HL-60 (cell line): ENCODE measurements around the gene ICAM5.
A peak's percentile ranks its signal among the peaks of the same experiment; 100 is the strongest.

Source experiments
- DNase-seq, 2 experiments: peaks; one replicate each; pipeline ENCODE4 v3.0.0-alpha.2; 2010 to 2020; ENCODE audit warnings: low read depth in 1 of 2, low spot score in 1 of 2
- H3K27ac ChIP-seq: fragments of 250-450 bp; sonication (Bioruptor Pico); replicated peaks from 2 replicates; pipeline ENCODE4 v1.5.1; 2020; ENCODE audit warnings: mild to moderate bottlenecking, moderate library complexity
- H3K27me3 ChIP-seq: fragments of 250-450 bp; sonication (Bioruptor Pico); 2 replicates; pipeline ENCODE4 v1.5.1; 2021; ENCODE audit warnings: mild to moderate bottlenecking, moderate library complexity; ENCODE audit not compliant: insufficient read depth, poor library complexity, severe bottlenecking
- H3K4me3 ChIP-seq: replicated peaks from 2 replicates; pipeline ENCODE4 v1.5.1; 2011; ENCODE audit warnings: mild to moderate bottlenecking, control low read depth, low read length; ENCODE audit not compliant: insufficient read depth
- GABPA ChIP-seq: IDR thresholded peaks from 2 replicates; pipeline ENCODE4 v1.6.1; 2012; ENCODE audit warnings: low read depth
- POLR2AphosphoS5 ChIP-seq: IDR thresholded peaks from 2 replicates; pipeline ENCODE4 v1.6.1; 2012; ENCODE audit warnings: low read depth
- SPI1 ChIP-seq: IDR thresholded peaks from 2 replicates; pipeline ENCODE4 v1.6.1; 2012; ENCODE audit warnings: low read depth, mild to moderate bottlenecking, borderline replicate concordance
- TF ChIP-seq, protein P1 (sequence below): IDR thresholded peaks from one replicate; pipeline ENCODE4 v1.5.1; 2011; ENCODE audit warnings: low read length, control low read depth, inconsistent platforms; ENCODE audit not compliant: insufficient read depth
- TF ChIP-seq, protein P2 (sequence below): IDR thresholded peaks from 2 replicates; pipeline ENCODE4 v1.6.1; 2012; ENCODE audit warnings: low read depth; ENCODE audit not compliant: insufficient replicate concordance

ICAM5 gene

DNA sequence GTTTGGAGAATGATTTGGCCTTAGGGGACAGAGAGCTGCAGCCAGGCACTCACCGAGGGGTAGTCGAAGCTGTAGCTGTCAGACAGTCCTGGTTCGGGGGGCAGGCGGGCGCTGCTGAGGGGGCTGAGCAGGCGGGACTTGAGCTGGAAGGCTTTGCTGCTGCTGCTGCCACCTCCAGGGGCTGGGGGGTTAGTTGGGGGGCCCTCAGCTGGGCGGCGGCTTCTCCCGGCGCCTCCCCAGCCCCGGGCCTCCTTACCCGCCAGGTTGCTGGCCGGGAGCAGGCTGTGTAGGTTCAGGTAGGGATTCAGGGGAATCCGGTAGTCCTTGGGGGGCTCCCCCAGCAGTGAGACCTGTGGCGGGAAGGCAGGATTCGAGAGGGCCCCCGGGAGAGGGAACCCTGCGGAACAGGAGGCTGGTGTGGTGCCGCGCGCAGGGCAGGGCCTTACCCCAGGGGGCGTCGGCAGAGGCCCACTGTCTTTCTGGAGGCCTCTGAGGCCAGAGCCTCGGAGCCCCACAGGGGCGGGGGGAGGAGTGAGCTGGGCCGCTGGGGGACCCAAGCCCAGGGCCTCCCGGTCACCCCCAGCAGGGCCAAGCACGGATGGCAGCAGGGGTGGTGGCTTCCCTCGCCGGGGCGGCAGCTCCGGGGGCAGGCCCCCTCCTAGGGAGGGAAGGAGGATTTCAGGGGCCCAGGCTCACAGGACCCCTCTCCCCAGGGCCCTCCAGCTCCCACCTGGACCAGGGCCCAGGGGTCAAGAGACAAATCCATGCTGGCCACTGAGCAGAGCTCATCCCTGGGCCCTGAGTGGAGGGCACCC is 31.1 kb downstream of the ICAM5 start:
- TF ChIP-seq SPI1 = no peak
- TF ChIP-seq, protein P1, sequence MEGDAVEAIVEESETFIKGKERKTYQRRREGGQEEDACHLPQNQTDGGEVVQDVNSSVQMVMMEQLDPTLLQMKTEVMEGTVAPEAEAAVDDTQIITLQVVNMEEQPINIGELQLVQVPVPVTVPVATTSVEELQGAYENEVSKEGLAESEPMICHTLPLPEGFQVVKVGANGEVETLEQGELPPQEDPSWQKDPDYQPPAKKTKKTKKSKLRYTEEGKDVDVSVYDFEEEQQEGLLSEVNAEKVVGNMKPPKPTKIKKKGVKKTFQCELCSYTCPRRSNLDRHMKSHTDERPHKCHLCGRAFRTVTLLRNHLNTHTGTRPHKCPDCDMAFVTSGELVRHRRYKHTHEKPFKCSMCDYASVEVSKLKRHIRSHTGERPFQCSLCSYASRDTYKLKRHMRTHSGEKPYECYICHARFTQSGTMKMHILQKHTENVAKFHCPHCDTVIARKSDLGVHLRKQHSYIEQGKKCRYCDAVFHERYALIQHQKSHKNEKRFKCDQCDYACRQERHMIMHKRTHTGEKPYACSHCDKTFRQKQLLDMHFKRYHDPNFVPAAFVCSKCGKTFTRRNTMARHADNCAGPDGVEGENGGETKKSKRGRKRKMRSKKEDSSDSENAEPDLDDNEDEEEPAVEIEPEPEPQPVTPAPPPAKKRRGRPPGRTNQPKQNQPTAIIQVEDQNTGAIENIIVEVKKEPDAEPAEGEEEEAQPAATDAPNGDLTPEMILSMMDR = no peak
- TF ChIP-seq, protein P2, sequence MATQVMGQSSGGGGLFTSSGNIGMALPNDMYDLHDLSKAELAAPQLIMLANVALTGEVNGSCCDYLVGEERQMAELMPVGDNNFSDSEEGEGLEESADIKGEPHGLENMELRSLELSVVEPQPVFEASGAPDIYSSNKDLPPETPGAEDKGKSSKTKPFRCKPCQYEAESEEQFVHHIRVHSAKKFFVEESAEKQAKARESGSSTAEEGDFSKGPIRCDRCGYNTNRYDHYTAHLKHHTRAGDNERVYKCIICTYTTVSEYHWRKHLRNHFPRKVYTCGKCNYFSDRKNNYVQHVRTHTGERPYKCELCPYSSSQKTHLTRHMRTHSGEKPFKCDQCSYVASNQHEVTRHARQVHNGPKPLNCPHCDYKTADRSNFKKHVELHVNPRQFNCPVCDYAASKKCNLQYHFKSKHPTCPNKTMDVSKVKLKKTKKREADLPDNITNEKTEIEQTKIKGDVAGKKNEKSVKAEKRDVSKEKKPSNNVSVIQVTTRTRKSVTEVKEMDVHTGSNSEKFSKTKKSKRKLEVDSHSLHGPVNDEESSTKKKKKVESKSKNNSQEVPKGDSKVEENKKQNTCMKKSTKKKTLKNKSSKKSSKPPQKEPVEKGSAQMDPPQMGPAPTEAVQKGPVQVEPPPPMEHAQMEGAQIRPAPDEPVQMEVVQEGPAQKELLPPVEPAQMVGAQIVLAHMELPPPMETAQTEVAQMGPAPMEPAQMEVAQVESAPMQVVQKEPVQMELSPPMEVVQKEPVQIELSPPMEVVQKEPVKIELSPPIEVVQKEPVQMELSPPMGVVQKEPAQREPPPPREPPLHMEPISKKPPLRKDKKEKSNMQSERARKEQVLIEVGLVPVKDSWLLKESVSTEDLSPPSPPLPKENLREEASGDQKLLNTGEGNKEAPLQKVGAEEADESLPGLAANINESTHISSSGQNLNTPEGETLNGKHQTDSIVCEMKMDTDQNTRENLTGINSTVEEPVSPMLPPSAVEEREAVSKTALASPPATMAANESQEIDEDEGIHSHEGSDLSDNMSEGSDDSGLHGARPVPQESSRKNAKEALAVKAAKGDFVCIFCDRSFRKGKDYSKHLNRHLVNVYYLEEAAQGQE = no peak
- TF ChIP-seq POLR2AphosphoS5 = no peak
- no peak for TF ChIP-seq GABPA
- H3K4me3 ChIP-seq = no peak overlapping the region
- no peaks in the 10 kb centered on the region for H3K27me3 ChIP-seq
- no peak overlapping the region for H3K27ac ChIP-seq
- no peak for DNase-seq

DNA sequence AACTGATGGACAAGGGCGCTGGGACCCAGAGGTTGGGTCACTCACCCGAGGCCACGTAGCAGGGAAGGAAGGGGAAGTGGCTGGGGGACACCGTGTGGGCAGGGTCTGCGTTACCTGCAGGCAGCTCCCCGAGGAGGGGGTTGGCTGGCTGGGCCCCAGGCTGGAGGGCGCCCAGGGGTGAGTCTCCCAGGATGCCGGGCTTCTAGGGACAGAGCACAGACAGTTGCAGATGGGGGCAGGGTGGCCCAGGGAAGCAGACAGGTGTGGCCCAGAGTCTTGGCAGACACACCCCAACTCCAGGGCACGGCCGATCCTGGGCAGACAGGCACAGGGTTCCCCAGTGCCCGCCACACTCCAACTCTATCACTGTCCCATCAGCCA is 31.7 kb downstream of the ICAM5 start:
- H3K27ac ChIP-seq = no peak overlapping the region
- no peaks in the 10 kb centered on the region for H3K27me3 ChIP-seq
- TF ChIP-seq POLR2AphosphoS5 = 0 out of 2 replicates have a peak, but pooled peaks have one; percentile 20
- no peak for TF ChIP-seq SPI1
- no peak for DNase-seq
- no peak overlapping the region for H3K4me3 ChIP-seq

DNA sequence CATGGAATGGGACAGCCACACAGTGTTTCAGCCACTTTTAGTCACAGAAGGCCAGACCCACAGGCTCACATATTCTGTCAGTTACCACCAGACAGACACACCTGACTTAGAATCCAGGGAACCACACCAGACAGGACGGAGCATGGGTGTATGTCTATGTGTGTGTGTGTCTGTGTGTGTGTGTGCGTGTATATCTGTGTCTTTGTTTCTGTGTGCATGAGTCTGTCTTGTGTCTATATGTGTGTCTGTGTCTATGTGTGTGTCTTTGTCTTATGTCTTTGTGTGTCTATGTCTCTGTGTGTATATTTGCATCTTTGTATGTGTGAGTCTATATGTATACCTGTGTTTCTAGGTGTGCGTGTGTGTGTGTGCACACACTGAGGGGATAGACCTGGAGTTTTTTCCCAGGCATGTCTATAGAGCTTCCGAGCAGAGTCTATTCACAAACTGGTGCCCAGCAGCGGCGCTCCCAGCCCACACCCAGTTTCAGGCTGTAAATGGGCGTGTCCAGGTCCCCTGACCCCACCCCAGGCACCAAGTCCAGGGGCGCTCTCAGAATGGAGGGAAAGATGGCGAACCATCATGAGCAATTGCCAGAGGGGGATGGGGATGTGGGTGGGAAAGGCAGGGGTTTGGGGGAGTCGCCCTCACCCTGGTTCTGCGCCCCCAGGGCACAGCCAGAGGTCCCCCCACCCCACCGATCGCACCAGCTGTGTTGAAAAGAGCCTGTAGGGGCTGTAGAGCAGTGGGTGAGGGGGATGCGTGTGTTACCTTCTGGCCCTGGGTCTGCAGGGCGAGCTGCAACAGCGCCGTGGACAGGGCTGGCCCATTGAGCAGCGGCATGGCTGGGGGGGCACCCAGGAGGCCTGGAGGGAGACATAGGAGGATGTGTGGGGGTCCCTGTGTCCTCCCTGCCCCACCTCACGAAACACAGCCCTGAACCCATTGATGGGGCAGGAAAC is 32.4 kb downstream of the ICAM5 start:
- Histone ChIP-seq H3K4me3 (no peak overlapping the region), H3K27me3 (no peaks in the 10 kb centered on the region), H3K27ac (no peak overlapping the region)
- TF ChIP-seq, protein P2 = no peak
- TF ChIP-seq SPI1 (no peak), GABPA (no peak), POLR2AphosphoS5 (no peak)
- TF ChIP-seq, protein P1 = no peak
- DNase-seq = no peak

DNA sequence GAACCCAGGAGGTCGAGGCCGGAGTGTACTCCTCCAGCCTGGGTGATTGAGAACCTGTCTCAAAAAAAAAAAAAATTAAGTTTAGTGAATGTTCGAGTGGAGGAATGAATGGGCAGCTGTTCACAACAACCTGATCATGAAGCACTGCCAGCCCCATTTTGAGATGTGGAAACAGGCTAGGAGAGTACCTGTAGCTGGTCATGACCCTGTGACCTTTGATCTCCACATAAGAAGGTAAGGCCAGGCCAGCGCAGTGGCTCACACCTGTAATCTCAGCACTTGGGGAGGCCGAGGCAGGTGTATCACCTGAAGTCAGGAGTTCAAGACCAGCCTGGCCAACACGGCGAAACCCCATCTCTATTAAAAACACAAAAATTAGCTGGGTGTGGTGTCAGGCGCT is 36.0 kb downstream of the ICAM5 start:
- TF ChIP-seq GABPA = no peak
- TF ChIP-seq, protein P2 = no peak
- no peak for TF ChIP-seq POLR2AphosphoS5
- TF ChIP-seq SPI1 = no peak
- TF ChIP-seq, protein P1 = no peak
- Histone ChIP-seq H3K27me3 (no peaks in the 10 kb centered on the region), H3K4me3 (no peak overlapping the region), H3K27ac (no peak overlapping the region)
- DNase-seq = no peak
